SK-N-SH (cell line): Measurements from ENCODE around the gene SKI. TPM values are rescaled to one million over a fixed set of nuclear protein-coding genes. Genes with fewer than 3 reads are reported as not detected.

ENCODE experiments used
- CTCF ChIA-PET: fragments of 300-600, 350-600 bp; formaldehyde crosslinking; extraction: SDS; loops from one replicate; lab custom pipeline; 2021; lab: Yijun Ruan, JAX
- POLR2A ChIA-PET: fragments of 350-600 bp; sonication (Branson Sonifier 250); formaldehyde crosslinking; extraction: SDS; loops from one replicate; lab custom pipeline; 2020; ENCODE audit warnings: antibody characterized with exemption, inconsistent platforms; lab: Yijun Ruan, JAX
- DNase-seq: peaks from one replicate; pipeline ENCODE4 v3.0.0; 2012
- H2AFZ ChIP-seq: fragments of 200-600 bp; sonication (generic); 2 replicates; pipeline ENCODE4 v1.8.1; 2016; ENCODE audit warnings: antibody characterized with exemption, mild to moderate bottlenecking, low read depth
- H3F3A ChIP-seq: fragments of 200-600 bp; sonication (generic); replicated peaks from 2 replicates; pipeline ENCODE3; 2016; ENCODE audit warnings: antibody characterized with exemption, mild to moderate bottlenecking; ENCODE audit not compliant: insufficient read depth
- H3K27ac ChIP-seq, 2 experiments: fragments of 200-500 bp in 1 of 2; fragments of 200-600 bp in 1 of 2; sonication (Bioruptor generic) in 1 of 2; sonication (generic), shearing (Covaris generic) in 1 of 2; 2 replicates each; pipeline versions ENCODE4 v1.5.1 to v1.6.1; 2014 to 2016; ENCODE audit warnings: low read depth in 2 of 2, inconsistent platforms in 1 of 2, low read length in 1 of 2, mild to moderate bottlenecking in 1 of 2, mixed read lengths in 1 of 2
- H3K27me3 ChIP-seq: fragments of 200-600 bp; sonication (generic), shearing (Covaris generic); 2 replicates; pipeline ENCODE4 v1.6.1; 2016; ENCODE audit warnings: mixed run types; ENCODE audit not compliant: insufficient read depth
- H3K36me3 ChIP-seq, 2 experiments: fragments of 200-500 bp in 1 of 2; fragments of 200-600 bp in 1 of 2; sonication (Bioruptor generic) in 1 of 2; sonication (generic) in 1 of 2; replicated peaks in 1 of 2; 2 replicates each; pipeline versions ENCODE3 to v1.5.1; 2014 to 2016; ENCODE audit warnings: low read length in 1 of 2, mild to moderate bottlenecking in 1 of 2; ENCODE audit not compliant: insufficient read depth in 2 of 2, control insufficient read depth in 1 of 2
- H3K4me1 ChIP-seq, 2 experiments: fragments of 200-500 bp in 1 of 2; fragments of 200-600 bp in 1 of 2; sonication (Bioruptor generic) in 1 of 2; sonication (generic), shearing (Covaris generic) in 1 of 2; 2 replicates each; pipeline versions ENCODE4 v1.5.1 to v1.6.1; 2014 to 2016; ENCODE audit warnings: low read depth in 1 of 2, low read length in 1 of 2, mixed run types in 1 of 2; ENCODE audit not compliant: insufficient read depth in 2 of 2, control insufficient read depth in 1 of 2
- H3K4me2 ChIP-seq: fragments of 200-600 bp; sonication (generic), shearing (Covaris generic); 2 replicates; pipeline ENCODE4 v1.6.1; 2017; ENCODE audit warnings: mixed run types
- H3K4me3 ChIP-seq, 2 experiments: fragments of 200-500 bp in 1 of 2; fragments of 200-600 bp in 1 of 2; sonication (Bioruptor generic) in 1 of 2; sonication (generic), shearing (Covaris generic) in 1 of 2; 2 replicates each; pipeline versions ENCODE4 v1.5.1 to v1.8.1; 2014 to 2016; ENCODE audit warnings: low read depth in 2 of 2, inconsistent platforms in 1 of 2, low read length in 1 of 2, mild to moderate bottlenecking in 1 of 2, mixed read lengths in 1 of 2, moderate library complexity in 1 of 2
- H3K79me2 ChIP-seq: fragments of 200-600 bp; sonication (generic); 2 replicates; pipeline ENCODE4 v1.8.1; 2017; ENCODE audit warnings: mild to moderate bottlenecking; ENCODE audit not compliant: insufficient read depth
- H3K9ac ChIP-seq: fragments of 200-600 bp; sonication (generic); 2 replicates; pipeline ENCODE4 v1.6.1; 2017; ENCODE audit warnings: mixed run types
- H3K9me2 ChIP-seq: fragments of 200-600 bp; sonication (generic); 2 replicates; pipeline ENCODE4 v1.6.1; 2017; ENCODE audit warnings: mixed run types
- H3K9me3 ChIP-seq: fragments of 200-600 bp; sonication (generic); 2 replicates; pipeline ENCODE4 v1.6.1; 2017; ENCODE audit warnings: mixed run types, mild to moderate bottlenecking, moderate library complexity
- H4K20me1 ChIP-seq: fragments of 200-600 bp; sonication (generic); 2 replicates; pipeline ENCODE4 v1.6.1; 2017; ENCODE audit warnings: mild to moderate bottlenecking, mixed run types; ENCODE audit not compliant: insufficient read depth
- CHD2 ChIP-seq: fragments of 150-350 bp; IDR thresholded peaks from 2 replicates; pipeline ENCODE4 v1.6.1; 2018; ENCODE audit warnings: low read length; ENCODE audit not compliant: partially characterized antibody
- EZH2phosphoT487 ChIP-seq: fragments of 200-600 bp; sonication (generic); IDR thresholded peaks from 2 replicates; pipeline ENCODE4 v1.6.1; 2017; ENCODE audit warnings: low read depth, mixed run types, mild to moderate bottlenecking, antibody characterized with exemption, moderate library complexity, borderline replicate concordance
- GATA2 ChIP-seq: sonication (generic); formaldehyde crosslinking; IDR thresholded peaks from 2 replicates; pipeline ENCODE4 v1.5.0; 2020; ENCODE audit warnings: mild to moderate bottlenecking, missing genetic modification reagents
- MAX ChIP-seq: IDR thresholded peaks from 2 replicates; pipeline ENCODE4 v1.4.0; 2012; ENCODE audit warnings: low read depth
- MEF2A ChIP-seq: IDR thresholded peaks from 2 replicates; pipeline ENCODE4 v1.4.0; 2012; ENCODE audit warnings: low read depth, borderline replicate concordance
- NFIC ChIP-seq: IDR thresholded peaks from 2 replicates; pipeline ENCODE4 v1.4.0; 2012; ENCODE audit warnings: borderline replicate concordance
- NRF1 ChIP-seq: IDR thresholded peaks from 2 replicates; pipeline ENCODE4 v1.6.1; 2012; ENCODE audit warnings: low read depth, mild to moderate bottlenecking, low read length
- PBX3 ChIP-seq: IDR thresholded peaks from 2 replicates; pipeline ENCODE4; 2012
- POLR2AphosphoS5 ChIP-seq: IDR thresholded peaks from 2 replicates; pipeline ENCODE4 v1.6.1; 2012; ENCODE audit warnings: low read depth, low read length
- RCOR1 ChIP-seq: fragments of 150-350 bp; IDR thresholded peaks from 2 replicates; pipeline ENCODE4 v1.6.1; 2017; ENCODE audit warnings: antibody characterized with exemption, low read length
- RXRA ChIP-seq: IDR thresholded peaks from 2 replicates; pipeline ENCODE4 v1.4.0; 2012; ENCODE audit warnings: low read depth, mild to moderate bottlenecking, borderline replicate concordance
- TAF1 ChIP-seq: IDR thresholded peaks from 2 replicates; pipeline ENCODE4 v1.6.1; 2012; ENCODE audit warnings: low read depth, mild to moderate bottlenecking, low read length, moderate library complexity, borderline replicate concordance
- WGBS: methylation state at CpG from one replicate; pipeline ENCODE4 v1.1.6; 2017; ENCODE audit warnings: low lambda C conversion rate; 5-methylcytosine and 5-hydroxymethylcytosine counted together
- polyA plus RNA-seq, 3 experiments: library from polyadenylated mRNA; depleted of rRNA; stranded (reverse); fragments of >200 nt; gene quantifications; 2 replicates each; pipeline ENCODE4 v1.2.3, GENCODE V29; 2012
- TF ChIP-seq, protein P1 (sequence below): IDR thresholded peaks from 2 replicates; pipeline ENCODE4 v1.4.0; 2012; ENCODE audit warnings: low read depth, borderline replicate concordance
- TF ChIP-seq, protein P2 (sequence below): IDR thresholded peaks from 2 replicates; pipeline ENCODE4 v1.4.0; 2012; ENCODE audit warnings: low read depth, borderline replicate concordance
- TF ChIP-seq, protein P3 (sequence below): IDR thresholded peaks from 2 replicates; pipeline ENCODE4 v1.6.1; 2012; ENCODE audit warnings: mild to moderate bottlenecking, low read depth, low read length, moderate library complexity

Gene SKI
- polyA plus RNA-seq, 1 of the 3 experiments (the other 2 are of a cell fraction) = 7.2 TPM

- Histone ChIP-seq H3K4me3 (no peak overlapping the region), H3K9me2 (no peaks in the 10 kb centered on the region), H3F3A (no peaks in the 10 kb centered on the region), H3K4me1 (peaks cover 0 to 33% of the 10 kb centered on the region in 2 experiments; a peak in 1 of 4 replicates), H3K4me2 (no peak overlapping the region), H3K27ac (no peak overlapping the region), H3K79me2 (no peaks in the 10 kb centered on the region), H2AFZ (no peak overlapping the region), H3K36me3 (no peaks in the 10 kb centered on the region), H3K27me3 (no peaks in the 10 kb centered on the region), H3K9ac (no peak overlapping the region), H3K9me3 (no peaks in the 10 kb centered on the region), H4K20me1 (no peaks in the 10 kb centered on the region)
- POLR2A ChIA-PET = no interaction called here
- no peak for DNase-seq
- WGBS = 79% methylated on average over 26 of the region's 30 CpGs
- CTCF ChIA-PET = interaction anchor here (1.1 to 2.8 kb wide), 3 partner anchors 60 to 183 kb away, joined by 3 to 8 read pairs (median 4); partner anchors contain the start of gene FAAP20
- TF ChIP-seq, protein P1, sequence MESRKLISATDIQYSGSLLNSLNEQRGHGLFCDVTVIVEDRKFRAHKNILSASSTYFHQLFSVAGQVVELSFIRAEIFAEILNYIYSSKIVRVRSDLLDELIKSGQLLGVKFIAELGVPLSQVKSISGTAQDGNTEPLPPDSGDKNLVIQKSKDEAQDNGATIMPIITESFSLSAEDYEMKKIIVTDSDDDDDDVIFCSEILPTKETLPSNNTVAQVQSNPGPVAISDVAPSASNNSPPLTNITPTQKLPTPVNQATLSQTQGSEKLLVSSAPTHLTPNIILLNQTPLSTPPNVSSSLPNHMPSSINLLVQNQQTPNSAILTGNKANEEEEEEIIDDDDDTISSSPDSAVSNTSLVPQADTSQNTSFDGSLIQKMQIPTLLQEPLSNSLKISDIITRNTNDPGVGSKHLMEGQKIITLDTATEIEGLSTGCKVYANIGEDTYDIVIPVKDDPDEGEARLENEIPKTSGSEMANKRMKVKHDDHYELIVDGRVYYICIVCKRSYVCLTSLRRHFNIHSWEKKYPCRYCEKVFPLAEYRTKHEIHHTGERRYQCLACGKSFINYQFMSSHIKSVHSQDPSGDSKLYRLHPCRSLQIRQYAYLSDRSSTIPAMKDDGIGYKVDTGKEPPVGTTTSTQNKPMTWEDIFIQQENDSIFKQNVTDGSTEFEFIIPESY = no peak
- TF ChIP-seq, protein P2, sequence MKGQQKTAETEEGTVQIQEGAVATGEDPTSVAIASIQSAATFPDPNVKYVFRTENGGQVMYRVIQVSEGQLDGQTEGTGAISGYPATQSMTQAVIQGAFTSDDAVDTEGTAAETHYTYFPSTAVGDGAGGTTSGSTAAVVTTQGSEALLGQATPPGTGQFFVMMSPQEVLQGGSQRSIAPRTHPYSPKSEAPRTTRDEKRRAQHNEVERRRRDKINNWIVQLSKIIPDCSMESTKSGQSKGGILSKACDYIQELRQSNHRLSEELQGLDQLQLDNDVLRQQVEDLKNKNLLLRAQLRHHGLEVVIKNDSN = no peak
- TF ChIP-seq RXRA (no peak), MEF2A (no peak), RCOR1 (no peak), NFIC (no peak), NRF1 (no peak), EZH2phosphoT487 (no peak), PBX3 (no peak), POLR2AphosphoS5 (no peak), MAX (no peak), GATA2 (no peak)
Observed at GRCh38 chr1:2322065-2322571, 94.0 kb downstream of the SKI start.

DNA sequence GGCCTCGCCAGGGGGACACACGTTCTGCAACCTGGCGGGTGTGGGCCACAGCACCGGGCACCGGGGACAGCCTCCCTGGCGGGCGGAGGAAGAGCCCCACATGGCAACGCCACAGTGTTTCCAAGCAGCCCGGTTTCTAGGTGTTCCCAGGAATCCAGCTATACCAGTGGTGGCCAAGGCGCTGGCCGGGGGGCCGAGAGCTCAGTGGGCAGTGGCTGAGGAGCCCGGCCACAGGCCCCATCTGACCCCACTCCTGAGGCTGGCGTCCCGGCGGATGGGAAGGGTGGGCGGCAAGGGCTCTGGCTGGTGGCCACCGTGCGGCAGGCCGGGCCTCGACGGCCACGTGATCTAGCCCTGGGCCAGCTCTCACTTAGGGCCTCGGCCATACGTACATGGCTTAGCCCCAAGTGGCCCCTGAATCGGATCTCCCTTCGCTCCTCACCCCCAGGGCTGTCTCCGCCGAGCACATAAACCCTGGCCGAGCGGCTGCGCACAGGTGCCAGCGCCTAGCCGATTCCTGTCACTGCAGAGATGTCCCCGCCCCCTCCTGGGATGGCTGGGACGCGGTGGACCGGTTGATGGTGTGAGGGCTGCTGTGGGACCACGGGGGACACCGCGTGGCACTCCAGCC, 94.6 kb downstream of the SKI start:
- POLR2A ChIA-PET = no interaction called here
- WGBS = 85% methylated on average over 8 of the region's 41 CpGs
- TF ChIP-seq, protein P2 = no peak
- TF ChIP-seq TAF1 (no peak), CHD2 (no peak), PBX3 (no peak), RXRA (no peak)
- TF ChIP-seq, protein P3, sequence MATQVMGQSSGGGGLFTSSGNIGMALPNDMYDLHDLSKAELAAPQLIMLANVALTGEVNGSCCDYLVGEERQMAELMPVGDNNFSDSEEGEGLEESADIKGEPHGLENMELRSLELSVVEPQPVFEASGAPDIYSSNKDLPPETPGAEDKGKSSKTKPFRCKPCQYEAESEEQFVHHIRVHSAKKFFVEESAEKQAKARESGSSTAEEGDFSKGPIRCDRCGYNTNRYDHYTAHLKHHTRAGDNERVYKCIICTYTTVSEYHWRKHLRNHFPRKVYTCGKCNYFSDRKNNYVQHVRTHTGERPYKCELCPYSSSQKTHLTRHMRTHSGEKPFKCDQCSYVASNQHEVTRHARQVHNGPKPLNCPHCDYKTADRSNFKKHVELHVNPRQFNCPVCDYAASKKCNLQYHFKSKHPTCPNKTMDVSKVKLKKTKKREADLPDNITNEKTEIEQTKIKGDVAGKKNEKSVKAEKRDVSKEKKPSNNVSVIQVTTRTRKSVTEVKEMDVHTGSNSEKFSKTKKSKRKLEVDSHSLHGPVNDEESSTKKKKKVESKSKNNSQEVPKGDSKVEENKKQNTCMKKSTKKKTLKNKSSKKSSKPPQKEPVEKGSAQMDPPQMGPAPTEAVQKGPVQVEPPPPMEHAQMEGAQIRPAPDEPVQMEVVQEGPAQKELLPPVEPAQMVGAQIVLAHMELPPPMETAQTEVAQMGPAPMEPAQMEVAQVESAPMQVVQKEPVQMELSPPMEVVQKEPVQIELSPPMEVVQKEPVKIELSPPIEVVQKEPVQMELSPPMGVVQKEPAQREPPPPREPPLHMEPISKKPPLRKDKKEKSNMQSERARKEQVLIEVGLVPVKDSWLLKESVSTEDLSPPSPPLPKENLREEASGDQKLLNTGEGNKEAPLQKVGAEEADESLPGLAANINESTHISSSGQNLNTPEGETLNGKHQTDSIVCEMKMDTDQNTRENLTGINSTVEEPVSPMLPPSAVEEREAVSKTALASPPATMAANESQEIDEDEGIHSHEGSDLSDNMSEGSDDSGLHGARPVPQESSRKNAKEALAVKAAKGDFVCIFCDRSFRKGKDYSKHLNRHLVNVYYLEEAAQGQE = no peak

More for the DNA sequence above, 94.6 kb downstream of the SKI start:
- Histone ChIP-seq H3K27me3 (no peaks in the 10 kb centered on the region), H3K9ac (no peak overlapping the region), H4K20me1 (no peaks in the 10 kb centered on the region), H3K79me2 (no peaks in the 10 kb centered on the region), H3F3A (no peaks in the 10 kb centered on the region), H3K4me2 (no peak overlapping the region), H3K4me3 (no peak overlapping the region), H3K27ac (no peak overlapping the region), H3K36me3 (no peaks in the 10 kb centered on the region), H2AFZ (no peak overlapping the region), H3K9me2 (no peaks in the 10 kb centered on the region), H3K4me1 (peaks cover 0 to 32% of the 10 kb centered on the region in 2 experiments; a peak in 1 of 4 replicates), H3K9me3 (no peaks in the 10 kb centered on the region)
- CTCF ChIA-PET = interaction anchor here (1.1 to 2.8 kb wide), 4 partner anchors 8 to 183 kb away, joined by 3 to 8 read pairs (median 6); partner anchors contain the start of gene FAAP20
- no peak for DNase-seq
